ENCODE measurements around the gene KCNK7.

KCNK7 gene, protein sequence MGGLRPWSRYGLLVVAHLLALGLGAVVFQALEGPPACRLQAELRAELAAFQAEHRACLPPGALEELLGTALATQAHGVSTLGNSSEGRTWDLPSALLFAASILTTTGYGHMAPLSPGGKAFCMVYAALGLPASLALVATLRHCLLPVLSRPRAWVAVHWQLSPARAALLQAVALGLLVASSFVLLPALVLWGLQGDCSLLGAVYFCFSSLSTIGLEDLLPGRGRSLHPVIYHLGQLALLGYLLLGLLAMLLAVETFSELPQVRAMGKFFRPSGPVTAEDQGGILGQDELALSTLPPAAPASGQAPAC

GRCh38 chr11:65595543-65596281, at the start of gene KCNK7:
KCNK7 (minus strand) TSS chr11:65595800; CDS start chr11:65595772, 28 bp downstream.
- TF ChIP-seq, protein P1, sequence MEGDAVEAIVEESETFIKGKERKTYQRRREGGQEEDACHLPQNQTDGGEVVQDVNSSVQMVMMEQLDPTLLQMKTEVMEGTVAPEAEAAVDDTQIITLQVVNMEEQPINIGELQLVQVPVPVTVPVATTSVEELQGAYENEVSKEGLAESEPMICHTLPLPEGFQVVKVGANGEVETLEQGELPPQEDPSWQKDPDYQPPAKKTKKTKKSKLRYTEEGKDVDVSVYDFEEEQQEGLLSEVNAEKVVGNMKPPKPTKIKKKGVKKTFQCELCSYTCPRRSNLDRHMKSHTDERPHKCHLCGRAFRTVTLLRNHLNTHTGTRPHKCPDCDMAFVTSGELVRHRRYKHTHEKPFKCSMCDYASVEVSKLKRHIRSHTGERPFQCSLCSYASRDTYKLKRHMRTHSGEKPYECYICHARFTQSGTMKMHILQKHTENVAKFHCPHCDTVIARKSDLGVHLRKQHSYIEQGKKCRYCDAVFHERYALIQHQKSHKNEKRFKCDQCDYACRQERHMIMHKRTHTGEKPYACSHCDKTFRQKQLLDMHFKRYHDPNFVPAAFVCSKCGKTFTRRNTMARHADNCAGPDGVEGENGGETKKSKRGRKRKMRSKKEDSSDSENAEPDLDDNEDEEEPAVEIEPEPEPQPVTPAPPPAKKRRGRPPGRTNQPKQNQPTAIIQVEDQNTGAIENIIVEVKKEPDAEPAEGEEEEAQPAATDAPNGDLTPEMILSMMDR (IDR thresholded peaks at IDR 0.05), result no peak
- H3K27me3 Mint-ChIP-seq (ENCODE audit: low read depth, poor library complexity), result peaks cover 33% of the 10 kb centered on the region
- no peak within 1 kb of the TSS for H3K4me3 Mint-ChIP-seq
- H3K4me1 Mint-ChIP-seq, result peaks cover 27% of the 10 kb centered on the region
- DNase-seq, result no peak
- H3K9me3 Mint-ChIP-seq, result no peaks in the 10 kb centered on the region
- peaks cover 12% of the 10 kb centered on the region for H3K36me3 Mint-ChIP-seq (ENCODE audit: low read depth)
- no peak within 1 kb of the TSS for H3K27ac Mint-ChIP-seq

GRCh38 chr11:65644837-65645236, 49.2 kb upstream of the KCNK7 start:
- peaks cover 22% of the 10 kb centered on the region for H3K27me3 Mint-ChIP-seq (ENCODE audit: low read depth, poor library complexity)
- no peaks in the 10 kb centered on the region for H3K9me3 Mint-ChIP-seq
- H3K4me3 Mint-ChIP-seq, result no peak overlapping the region
- peaks cover 31% of the 10 kb centered on the region for H3K4me1 Mint-ChIP-seq
- TF ChIP-seq, protein P1 (IDR thresholded peaks at IDR 0.05), result no peak
- DNase-seq, result no peak
- peaks cover 11% of the 10 kb centered on the region for H3K36me3 Mint-ChIP-seq (ENCODE audit: low read depth)
- no peak overlapping the region for H3K27ac Mint-ChIP-seq

DNA sequence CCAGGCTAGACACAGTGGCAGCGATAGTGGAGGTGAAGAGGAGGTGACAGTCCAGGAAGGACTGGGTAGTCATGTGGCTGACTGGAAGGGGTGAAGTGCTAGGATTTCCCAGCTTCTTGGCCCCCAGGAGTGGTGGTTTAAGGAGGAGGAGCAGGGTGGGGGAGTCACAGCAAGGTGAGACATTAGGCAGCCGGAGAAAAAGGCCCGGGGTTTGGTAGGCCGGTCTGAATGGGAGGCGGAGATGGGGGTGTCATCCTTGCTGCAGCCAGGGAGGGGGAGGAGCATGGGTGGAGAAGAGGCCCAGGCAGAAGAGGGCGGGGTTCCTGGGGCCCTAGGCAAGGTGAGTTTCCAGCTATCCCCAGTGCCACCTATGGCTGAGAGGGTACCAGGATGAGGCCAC, 48.4 kb upstream of the KCNK7 start:
- Mint-ChIP-seq H3K36me3 (ENCODE audit: low read depth) (peaks cover 11% of the 10 kb centered on the region), H3K4me3 (peak overlapping the region; percentile 48), H3K9me3 (no peaks in the 10 kb centered on the region), H3K4me1 (peaks cover 36% of the 10 kb centered on the region), H3K27ac (peak overlapping the region; percentile 68), H3K27me3 (ENCODE audit: low read depth, poor library complexity) (peaks cover 22% of the 10 kb centered on the region)
- no peak for DNase-seq
- TF ChIP-seq, protein P1 (IDR thresholded peaks at IDR 0.05), result no peak

- TF ChIP-seq, protein P1 (IDR thresholded peaks at IDR 0.05), result no peak
- Mint-ChIP-seq H3K4me1 (peaks cover 46% of the 10 kb centered on the region), H3K36me3 (ENCODE audit: low read depth) (peaks cover 4% of the 10 kb centered on the region), H3K27me3 (ENCODE audit: low read depth, poor library complexity) (peaks cover 13% of the 10 kb centered on the region), H3K27ac (no peak overlapping the region), H3K4me3 (peak overlapping the region; percentile 44), H3K9me3 (no peaks in the 10 kb centered on the region)
- peak; percentile 65 for DNase-seq
Measured at GRCh38 chr11:65642014-65642671, 46.5 kb upstream of the KCNK7 start.

DNA sequence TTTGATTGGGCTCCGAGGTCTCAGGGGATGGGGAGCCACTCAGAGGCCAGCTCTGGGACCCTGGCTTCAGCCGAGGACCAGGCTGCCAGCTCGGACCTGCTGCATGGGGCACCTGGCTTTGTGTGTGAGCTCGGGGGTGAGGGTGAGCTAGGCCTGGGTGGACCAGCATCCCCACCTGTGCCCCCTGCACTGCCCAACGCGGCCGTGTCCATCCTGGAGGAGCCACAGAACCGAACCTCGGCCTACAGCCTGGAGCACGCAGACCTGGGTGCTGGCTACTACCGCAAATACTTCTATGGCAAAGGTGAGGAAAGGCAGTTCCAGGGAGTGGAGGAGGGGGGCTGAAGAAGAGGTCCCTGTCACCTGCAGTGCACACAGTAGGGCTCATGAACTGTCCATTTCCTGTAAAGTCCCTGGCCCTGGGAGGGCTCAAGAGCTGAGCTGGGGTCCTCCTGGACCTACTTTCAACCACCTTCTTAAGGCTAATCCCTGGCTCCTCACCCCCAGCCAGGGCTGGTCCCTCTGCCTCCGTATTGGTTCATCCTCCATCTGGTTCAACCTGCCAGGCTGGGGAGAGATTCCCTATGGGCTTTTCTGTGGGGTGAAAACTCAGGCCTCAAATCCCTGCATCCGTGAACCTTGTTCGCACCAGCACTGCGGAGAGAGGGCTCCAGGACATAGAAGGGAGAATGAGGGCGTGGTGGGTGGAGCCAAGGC, 45.9 kb upstream of the KCNK7 start:
- no peak for DNase-seq
- peak overlapping the region; percentile 44 for H3K4me3 Mint-ChIP-seq
- H3K4me1 Mint-ChIP-seq, result peaks cover 50% of the 10 kb centered on the region
- H3K36me3 Mint-ChIP-seq (ENCODE audit: low read depth), result peaks cover 4% of the 10 kb centered on the region
- H3K9me3 Mint-ChIP-seq, result no peaks in the 10 kb centered on the region
- TF ChIP-seq, protein P1 (IDR thresholded peaks at IDR 0.05), result no peak
- peaks cover 13% of the 10 kb centered on the region for H3K27me3 Mint-ChIP-seq (ENCODE audit: low read depth, poor library complexity)
- H3K27ac Mint-ChIP-seq, result no peak overlapping the region

All from nephron progenitor cell (in vitro differentiated cells).